ENCODE measurements around the gene FOXL3.

- no peak for TF ChIP-seq CTCF (IDR thresholded peaks at IDR 0.05; ENCODE audit: low read depth, low read length)
- TF ChIP-seq EZH2phosphoT487 (IDR thresholded peaks at IDR 0.05; ENCODE audit: low read depth) = no peak
These were observed 32.9 kb upstream of the FOXL3 start for GRCh38 chr7:256981-257646.
